ENCODE data around the gene STX7.

- no peak for TF ChIP-seq CTCF (IDR thresholded peaks at IDR 0.05; ENCODE audit: low read depth, low read length)
- TF ChIP-seq MAX (IDR thresholded peaks at IDR 0.05; ENCODE audit: low read depth, low read length): no peak
- no peak for TF ChIP-seq POLR2A (IDR thresholded peaks at IDR 0.05; ENCODE audit: extremely low read depth, insufficient read length)
- TF ChIP-seq MYC (IDR thresholded peaks at IDR 0.05; ENCODE audit: low read depth, low read length): no peak
Measured at GRCh38 chr6:132496519-132497180, 16.3 kb downstream of the STX7 start.
